Brain microvascular endothelial cell (primary cell): ENCODE measurements around the gene GRIA1.

Experiments used
- DNase-seq: peaks from one replicate; pipeline ENCODE4 v3.0.0-alpha.2; 2020
- H3K27ac ChIP-seq: fragments of 250-450 bp; sonication (Bioruptor Pico); 2 replicates; pipeline ENCODE4 v1.5.1; 2020; ENCODE audit warnings: mild to moderate bottlenecking, moderate library complexity
- H3K27me3 ChIP-seq: fragments of 250-450 bp; sonication (Bioruptor Pico); replicated peaks from 2 replicates; pipeline ENCODE4 v1.5.1; 2020; ENCODE audit warnings: mild to moderate bottlenecking
- H3K36me3 ChIP-seq: fragments of 250-450 bp; sonication (Bioruptor Pico); replicated peaks from 2 replicates; pipeline ENCODE4 v1.5.1; 2020; ENCODE audit warnings: mild to moderate bottlenecking
- H3K4me3 ChIP-seq: 2 replicates; pipeline ENCODE4 v1.5.1; 2011; ENCODE audit warnings: low read depth, mild to moderate bottlenecking, control low read depth, low read length, moderate library complexity
- in situ Hi-C: cut with HindIII; loops from 2 replicates; pipeline ENCODE4 v1.10.0; 2017; ENCODE audit warnings: low sequenced_read_pairs, low pct_ligation_motif_present
- TF ChIP-seq, protein P1 (sequence below): IDR thresholded peaks from 2 replicates; pipeline ENCODE4 v1.5.1; 2011; ENCODE audit warnings: low read depth, mild to moderate bottlenecking, moderate library complexity, low read length, control low read depth, inconsistent platforms; ENCODE audit errors: missing control alignments

Gene GRIA1

DNA sequence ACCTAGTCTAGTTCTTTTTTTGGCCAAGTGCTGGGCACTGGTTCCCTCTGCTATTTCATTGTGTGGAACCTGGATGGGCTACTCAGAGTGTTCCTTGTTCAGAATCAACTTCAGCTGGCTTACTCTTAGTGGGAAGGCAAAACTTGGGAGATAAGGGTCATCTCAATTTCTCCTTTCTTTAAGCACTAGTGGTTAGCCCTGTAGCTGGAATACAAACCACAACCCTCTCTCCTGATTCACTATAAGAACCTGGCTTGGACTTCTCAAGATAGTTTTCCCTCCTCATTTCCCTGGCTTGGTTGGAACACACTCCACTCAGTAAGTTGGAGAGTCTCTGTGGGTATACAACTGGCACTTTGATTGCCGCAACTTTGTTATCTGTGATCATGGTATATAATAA lies 35.1 kb downstream of the GRIA1 start:
- no peak overlapping the region for H3K27ac ChIP-seq
- in situ Hi-C loops: no loop called here
- H3K4me3 ChIP-seq: no peak overlapping the region
- H3K27me3 ChIP-seq: no peaks in the 10 kb centered on the region
- TF ChIP-seq, protein P1, sequence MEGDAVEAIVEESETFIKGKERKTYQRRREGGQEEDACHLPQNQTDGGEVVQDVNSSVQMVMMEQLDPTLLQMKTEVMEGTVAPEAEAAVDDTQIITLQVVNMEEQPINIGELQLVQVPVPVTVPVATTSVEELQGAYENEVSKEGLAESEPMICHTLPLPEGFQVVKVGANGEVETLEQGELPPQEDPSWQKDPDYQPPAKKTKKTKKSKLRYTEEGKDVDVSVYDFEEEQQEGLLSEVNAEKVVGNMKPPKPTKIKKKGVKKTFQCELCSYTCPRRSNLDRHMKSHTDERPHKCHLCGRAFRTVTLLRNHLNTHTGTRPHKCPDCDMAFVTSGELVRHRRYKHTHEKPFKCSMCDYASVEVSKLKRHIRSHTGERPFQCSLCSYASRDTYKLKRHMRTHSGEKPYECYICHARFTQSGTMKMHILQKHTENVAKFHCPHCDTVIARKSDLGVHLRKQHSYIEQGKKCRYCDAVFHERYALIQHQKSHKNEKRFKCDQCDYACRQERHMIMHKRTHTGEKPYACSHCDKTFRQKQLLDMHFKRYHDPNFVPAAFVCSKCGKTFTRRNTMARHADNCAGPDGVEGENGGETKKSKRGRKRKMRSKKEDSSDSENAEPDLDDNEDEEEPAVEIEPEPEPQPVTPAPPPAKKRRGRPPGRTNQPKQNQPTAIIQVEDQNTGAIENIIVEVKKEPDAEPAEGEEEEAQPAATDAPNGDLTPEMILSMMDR: no peak
- H3K36me3 ChIP-seq: no peaks in the 10 kb centered on the region
- DNase-seq: no peak

DNA sequence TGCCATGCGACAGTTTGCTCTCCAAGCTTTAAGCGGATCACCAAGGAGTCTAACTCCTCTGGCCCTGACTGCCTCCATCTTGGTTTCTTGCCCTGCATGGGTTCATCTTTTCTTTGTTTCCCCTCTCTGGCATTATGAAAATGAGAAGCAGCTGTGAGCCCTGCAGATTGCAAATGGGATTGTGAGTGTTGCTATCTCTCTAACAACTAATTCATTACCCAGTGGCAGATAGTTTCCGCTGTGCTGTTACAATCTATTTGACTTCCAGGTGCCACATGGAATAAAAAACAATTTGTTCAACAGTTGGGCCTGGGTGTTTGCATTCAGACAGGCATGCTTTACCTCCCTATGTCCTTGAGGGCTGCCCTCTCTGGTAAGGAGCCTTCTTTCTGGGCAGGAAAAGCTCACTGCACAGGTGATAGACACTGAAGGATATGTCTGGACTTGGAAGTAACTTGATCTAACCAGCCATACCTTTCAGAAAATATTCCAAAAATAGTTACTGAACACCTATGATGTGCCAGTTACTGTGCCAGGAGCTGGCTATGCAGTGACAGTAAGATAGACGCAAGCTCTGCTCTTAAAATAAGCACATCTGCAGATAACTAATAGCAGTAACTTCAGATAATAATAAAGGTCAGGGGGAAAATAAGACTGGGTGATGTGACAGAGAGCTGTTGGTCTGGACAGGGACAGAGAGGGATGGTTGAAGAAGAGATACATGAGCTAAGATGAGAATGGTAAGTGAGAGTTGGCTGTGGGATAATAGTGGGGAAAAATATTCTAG lies 40.1 kb downstream of the GRIA1 start:
- TF ChIP-seq, protein P1: no peak
- Histone ChIP-seq H3K36me3 (no peaks in the 10 kb centered on the region), H3K4me3 (no peak overlapping the region), H3K27ac (no peak overlapping the region), H3K27me3 (no peaks in the 10 kb centered on the region)
- no peak for DNase-seq
- in situ Hi-C loops: no loop called here

DNA sequence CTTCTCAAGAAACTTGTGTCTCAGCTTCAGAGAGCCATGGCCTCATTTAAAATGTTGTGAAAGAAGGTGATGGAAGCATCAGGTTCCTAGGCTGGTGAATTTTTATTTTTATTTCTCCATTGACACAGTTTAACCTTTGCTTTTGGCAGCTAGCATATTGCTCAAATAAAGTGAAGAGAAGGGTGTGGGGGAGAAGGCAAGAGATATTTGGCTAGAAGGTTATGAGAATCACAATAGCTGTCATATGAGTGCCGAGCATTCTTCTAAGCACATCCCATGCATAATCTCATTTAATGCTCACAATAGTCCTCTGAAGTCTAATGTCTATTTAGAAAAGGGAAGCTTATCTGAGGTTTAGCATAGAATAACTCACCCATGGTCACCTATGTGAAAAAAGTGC lies 43.1 kb downstream of the GRIA1 start:
- TF ChIP-seq, protein P1: no peak
- Histone ChIP-seq H3K27me3 (no peaks in the 10 kb centered on the region), H3K27ac (no peak overlapping the region), H3K4me3 (no peak overlapping the region), H3K36me3 (no peaks in the 10 kb centered on the region)
- in situ Hi-C loops: no loop called here
- no peak for DNase-seq

DNA sequence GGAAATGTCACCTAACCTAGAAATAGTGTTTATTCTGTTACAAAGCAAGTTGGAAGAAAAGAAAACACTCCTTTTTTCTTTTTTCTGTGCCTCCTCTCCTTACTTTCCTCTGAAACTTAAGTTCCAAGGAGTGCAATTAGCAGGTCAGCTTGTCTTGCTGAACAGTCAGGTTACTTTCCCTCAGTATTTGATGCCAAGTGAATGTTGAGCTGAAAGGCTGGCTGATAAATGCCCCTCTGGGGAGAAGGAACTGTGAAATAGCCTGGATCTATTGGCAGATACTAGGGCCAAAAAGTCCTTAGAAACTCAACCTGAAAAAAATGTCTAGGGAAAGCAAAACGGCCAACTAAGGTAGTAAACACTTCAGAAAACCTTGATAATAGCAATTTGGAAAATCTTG lies 43.6 kb downstream of the GRIA1 start:
- Histone ChIP-seq H3K27me3 (no peaks in the 10 kb centered on the region), H3K4me3 (no peak overlapping the region), H3K27ac (no peak overlapping the region), H3K36me3 (no peaks in the 10 kb centered on the region)
- TF ChIP-seq, protein P1: no peak
- in situ Hi-C loops: no loop called here
- DNase-seq: no peak

DNA sequence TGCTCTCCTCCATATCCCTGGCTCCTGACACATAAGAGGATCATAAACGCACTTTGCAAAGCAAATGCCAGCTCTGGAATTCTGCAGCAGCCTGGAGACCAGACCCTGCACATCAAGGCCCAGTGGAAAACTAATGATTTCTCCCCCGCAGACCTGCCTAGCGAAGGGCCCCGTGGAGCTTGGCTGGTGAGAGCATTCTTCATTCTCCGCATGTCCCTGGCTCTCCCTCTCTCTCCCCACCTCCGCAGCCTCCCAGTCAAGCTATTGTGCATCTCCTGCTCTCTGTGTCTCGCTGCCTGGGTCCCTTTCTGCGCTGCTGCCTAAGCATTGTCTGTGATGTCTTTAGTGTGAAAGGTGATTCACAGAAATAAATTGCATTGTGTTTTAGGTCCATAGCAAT lies 46.7 kb downstream of the GRIA1 start:
- DNase-seq: no peak
- H3K27ac ChIP-seq: no peak overlapping the region
- no peaks in the 10 kb centered on the region for H3K36me3 ChIP-seq
- H3K27me3 ChIP-seq: no peaks in the 10 kb centered on the region
- H3K4me3 ChIP-seq: no peak overlapping the region
- in situ Hi-C loops: no loop called here
- TF ChIP-seq, protein P1: no peak

DNA sequence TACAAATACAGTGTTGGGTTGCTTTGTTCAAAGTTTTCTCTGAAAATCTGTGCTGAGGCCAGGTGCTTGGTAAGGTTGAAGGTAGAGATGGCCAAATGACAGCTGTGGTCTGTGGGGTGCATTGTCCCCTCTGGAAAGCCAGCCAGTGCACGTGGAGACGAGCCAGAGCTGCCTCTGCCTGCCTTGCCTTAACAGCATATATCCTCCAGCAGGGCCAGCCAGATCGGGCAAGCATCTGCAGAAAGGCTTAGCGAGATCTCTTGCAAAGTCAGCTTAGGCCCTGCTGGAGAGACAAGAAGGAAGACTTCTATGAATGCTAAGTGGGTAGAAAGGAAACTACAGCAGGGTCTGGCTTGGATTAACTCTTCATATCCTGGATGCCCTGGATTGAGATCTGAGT lies 49.5 kb downstream of the GRIA1 start:
- no peaks in the 10 kb centered on the region for H3K36me3 ChIP-seq
- no peaks in the 10 kb centered on the region for H3K27me3 ChIP-seq
- no peak overlapping the region for H3K4me3 ChIP-seq
- in situ Hi-C loops: no loop called here
- H3K27ac ChIP-seq: no peak overlapping the region
- DNase-seq: no peak
- TF ChIP-seq, protein P1: no peak
